BJ (cell line): ENCODE data around the gene THG1L. TPM values are rescaled to one million over a fixed set of nuclear protein-coding genes. Genes with fewer than 3 reads are reported as not detected.
A peak's percentile ranks its signal among the peaks of the same experiment; 100 is the strongest.
"Not testable (repeated sequence)": the region's sequence is repeated elsewhere in the genome, so short reads cannot be mapped to it uniquely, and the experiment has no call there.

Source experiments
- CTCF ChIA-PET: fragments of 350-600 bp; formaldehyde crosslinking; extraction: SDS; loops from one replicate; lab custom pipeline; 2021; ENCODE audit warnings: antibody characterized with exemption, inconsistent platforms; lab: Yijun Ruan, JAX
- POLR2A ChIA-PET: fragments of 300-600 bp; sonication (Branson Sonifier 250); formaldehyde crosslinking; extraction: SDS; loops from one replicate; lab custom pipeline; 2021; ENCODE audit warnings: antibody characterized with exemption; lab: Charles Lee
- DNase-seq: peaks from one replicate; pipeline ENCODE4 v3.0.0-alpha.2; 2011; ENCODE audit warnings: low read depth
- H3K27me3 ChIP-seq: 2 replicates; pipeline ENCODE4 v1.6.0; 2011; ENCODE audit warnings: low read length; ENCODE audit not compliant: control insufficient read depth, insufficient read depth
- H3K36me3 ChIP-seq: 2 replicates; pipeline ENCODE4 v1.5.1; 2011; ENCODE audit warnings: low read length; ENCODE audit not compliant: control insufficient read depth, insufficient read depth
- H3K4me3 ChIP-seq: 2 replicates; pipeline ENCODE4 v1.5.1; 2011; ENCODE audit warnings: low read depth, mild to moderate bottlenecking, control low read depth, low read length
- polyA plus RNA-seq: library from polyadenylated mRNA; depleted of rRNA; stranded (reverse); fragments of >200 nt; gene quantifications from 2 replicates; pipeline ENCODE4 v1.2.3, GENCODE V29; 2011
- TF ChIP-seq, protein P1 (sequence below): IDR thresholded peaks from 2 replicates; pipeline ENCODE4 v1.5.1; 2011; ENCODE audit warnings: low read depth, mild to moderate bottlenecking, control low read depth, inconsistent platforms, low read length, moderate library complexity; ENCODE audit not compliant: insufficient read depth

THG1L gene
- polyA plus RNA-seq, 1 experiment: 29.5 TPM

DNA sequence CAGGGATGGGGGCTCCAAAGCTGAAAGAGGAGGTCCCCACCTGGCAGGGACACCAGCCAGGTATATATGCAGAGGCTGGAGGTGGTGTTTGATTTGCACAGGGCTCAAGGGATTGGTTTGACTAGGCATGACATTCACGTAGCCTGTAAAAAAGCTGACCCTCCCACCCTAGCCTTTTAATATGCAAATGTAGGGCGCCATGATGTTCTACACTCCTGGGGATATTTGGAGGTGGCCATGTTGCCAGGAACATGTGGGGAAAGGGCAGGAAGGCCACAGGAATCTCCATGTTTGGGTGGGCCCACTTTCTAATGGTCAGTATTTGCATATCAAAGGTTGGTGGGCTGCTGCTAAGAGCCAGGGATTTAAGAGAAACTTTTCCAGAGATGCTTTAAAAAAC, 12.0 kb upstream of the THG1L start:
- no peak overlapping the region for H3K4me3 ChIP-seq
- no peaks in the 10 kb centered on the region for H3K27me3 ChIP-seq
- TF ChIP-seq, protein P1, sequence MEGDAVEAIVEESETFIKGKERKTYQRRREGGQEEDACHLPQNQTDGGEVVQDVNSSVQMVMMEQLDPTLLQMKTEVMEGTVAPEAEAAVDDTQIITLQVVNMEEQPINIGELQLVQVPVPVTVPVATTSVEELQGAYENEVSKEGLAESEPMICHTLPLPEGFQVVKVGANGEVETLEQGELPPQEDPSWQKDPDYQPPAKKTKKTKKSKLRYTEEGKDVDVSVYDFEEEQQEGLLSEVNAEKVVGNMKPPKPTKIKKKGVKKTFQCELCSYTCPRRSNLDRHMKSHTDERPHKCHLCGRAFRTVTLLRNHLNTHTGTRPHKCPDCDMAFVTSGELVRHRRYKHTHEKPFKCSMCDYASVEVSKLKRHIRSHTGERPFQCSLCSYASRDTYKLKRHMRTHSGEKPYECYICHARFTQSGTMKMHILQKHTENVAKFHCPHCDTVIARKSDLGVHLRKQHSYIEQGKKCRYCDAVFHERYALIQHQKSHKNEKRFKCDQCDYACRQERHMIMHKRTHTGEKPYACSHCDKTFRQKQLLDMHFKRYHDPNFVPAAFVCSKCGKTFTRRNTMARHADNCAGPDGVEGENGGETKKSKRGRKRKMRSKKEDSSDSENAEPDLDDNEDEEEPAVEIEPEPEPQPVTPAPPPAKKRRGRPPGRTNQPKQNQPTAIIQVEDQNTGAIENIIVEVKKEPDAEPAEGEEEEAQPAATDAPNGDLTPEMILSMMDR: no peak
- POLR2A ChIA-PET: no interaction called here
- DNase-seq: no peak
- no peaks in the 10 kb centered on the region for H3K36me3 ChIP-seq
- CTCF ChIA-PET: interaction anchor here (0.7 to 5.0 kb wide), 29 partner anchors 11 to 466 kb away, joined by 3 to 26 read pairs (median 5); partner anchors contain the start of genes C5orf52, LSM11 and THG1L

DNA sequence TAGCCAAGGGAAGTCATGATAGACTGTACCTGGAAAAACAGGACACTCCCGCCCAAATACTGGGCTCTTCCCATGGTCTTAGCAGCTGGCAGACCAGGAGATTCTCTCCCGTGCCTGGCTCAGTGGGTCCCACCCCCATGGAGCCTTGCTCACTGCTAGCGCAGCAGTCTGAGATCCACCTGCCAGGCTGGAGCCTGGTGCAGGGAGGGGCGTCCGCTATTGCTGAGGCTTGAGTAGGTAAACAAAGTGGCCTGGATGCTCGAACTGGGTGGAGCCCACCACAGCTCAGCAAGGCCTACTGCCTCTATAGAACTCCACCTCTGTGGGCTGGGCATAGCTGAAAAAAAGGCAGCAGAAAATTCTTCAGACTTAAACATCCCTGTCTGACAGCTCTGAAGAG, 10.1 kb upstream of the THG1L start:
- DNase-seq: no peak
- CTCF ChIA-PET: interaction anchor here (0.7 to 5.0 kb wide), 4 partner anchors 21 to 393 kb away, joined by 3 to 24 read pairs (median 7); partner anchors contain the start of gene LSM11
- H3K27me3 ChIP-seq: no peaks in the 10 kb centered on the region
- no peaks in the 10 kb centered on the region for H3K36me3 ChIP-seq
- H3K4me3 ChIP-seq: no peak overlapping the region
- POLR2A ChIA-PET: no interaction called here
- TF ChIP-seq, protein P1: no peak

DNA sequence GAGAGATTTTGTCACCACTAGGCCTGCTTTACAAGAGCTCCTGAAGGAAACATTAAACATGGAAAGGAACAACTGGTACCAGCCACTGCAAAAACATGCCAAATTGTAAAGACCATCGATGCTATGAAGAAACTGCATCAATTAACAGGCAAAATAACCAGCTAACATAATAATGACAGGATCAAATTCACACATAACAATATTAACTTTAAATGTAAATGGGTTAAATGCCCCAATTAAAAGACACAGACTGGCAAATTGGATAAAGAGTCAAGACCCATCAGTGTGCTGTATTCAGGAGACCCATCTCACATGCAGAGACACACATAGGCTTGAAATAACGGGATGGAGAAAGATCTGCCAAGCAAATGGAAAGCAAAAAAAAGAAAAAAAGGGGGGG, 8.3 kb upstream of the THG1L start:
- DNase-seq, POLR2A ChIA-PET, CTCF ChIA-PET, H3K27me3 ChIP-seq, H3K36me3 ChIP-seq, H3K4me3 ChIP-seq: not testable (repeated sequence)

DNA sequence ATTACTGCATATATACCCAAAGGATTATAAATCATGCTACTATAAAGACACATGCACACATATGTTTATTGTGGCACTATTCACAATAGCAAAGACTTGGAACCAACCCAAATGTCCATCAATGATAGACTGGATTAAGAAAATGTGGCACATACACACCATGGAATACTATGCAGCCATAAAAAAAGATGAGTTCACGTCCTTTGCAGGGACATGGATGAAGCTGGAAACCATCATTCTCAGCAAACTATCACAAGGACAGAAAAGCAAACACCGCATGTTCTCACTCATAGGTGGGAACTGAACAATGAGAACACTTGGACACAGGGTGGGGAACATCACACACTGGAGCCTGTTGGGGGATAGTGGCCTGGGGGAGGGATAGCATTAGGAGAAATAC, 4.6 kb upstream of the THG1L start:
- H3K27me3 ChIP-seq, DNase-seq, H3K36me3 ChIP-seq, H3K4me3 ChIP-seq, CTCF ChIA-PET, POLR2A ChIA-PET: not testable (repeated sequence)

DNA sequence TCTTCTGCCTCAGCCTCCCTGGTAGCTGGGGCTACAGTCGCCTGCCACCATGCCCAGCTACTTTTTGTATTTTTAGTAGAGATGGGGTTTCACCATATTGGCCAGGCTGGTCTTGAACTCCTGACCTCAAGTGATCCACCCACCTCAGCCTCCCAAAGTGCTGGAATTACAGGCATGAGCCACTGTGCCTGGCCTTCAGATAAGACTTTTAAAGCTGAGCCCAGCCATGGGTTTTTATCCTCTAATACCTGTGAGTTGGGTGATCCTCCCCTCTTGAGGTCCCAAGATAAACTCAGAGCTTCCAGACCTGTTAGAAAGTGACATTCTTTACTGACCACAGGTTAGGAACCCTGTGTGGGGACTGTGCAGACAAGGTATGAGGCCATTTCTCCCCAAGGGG, 3.4 kb upstream of the THG1L start:
- DNase-seq, H3K4me3 ChIP-seq, H3K36me3 ChIP-seq, H3K27me3 ChIP-seq, POLR2A ChIA-PET: not testable (repeated sequence)
- CTCF ChIA-PET: interaction anchor here (0.8 kb wide), 2 partner anchors 385 to 475 kb away, joined by 3 read pairs; no protein-coding TSS in a partner anchor

DNA sequence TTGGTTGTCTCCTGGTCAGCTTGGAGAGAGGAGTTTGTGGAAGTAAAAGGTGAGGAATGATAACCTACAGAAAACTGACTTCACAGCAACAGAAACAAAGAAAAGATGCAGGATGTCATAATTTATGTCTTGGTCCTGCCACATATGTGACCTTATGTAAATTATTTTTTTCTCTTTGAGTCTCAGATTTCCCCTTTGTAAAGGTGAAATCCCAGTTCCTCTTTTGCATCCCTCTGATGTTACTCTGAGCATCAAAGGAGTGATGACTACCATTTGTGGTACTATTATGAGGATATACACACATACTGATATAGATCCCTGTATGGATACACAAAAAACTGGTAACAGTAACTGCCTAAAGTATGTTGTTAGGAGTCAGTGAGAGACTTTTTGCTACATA, 1.4 kb upstream of the THG1L start:
- CTCF ChIA-PET: interaction anchor here (5.4 kb wide), 1 partner anchor 13 kb away, joined by 42 read pairs; the partner anchor contains the start of gene LSM11
- no peak for DNase-seq
- Histone ChIP-seq H3K36me3 (0 out of 2 replicates have a peak, but pooled peaks cover 2% of the 10 kb centered on the region), H3K27me3 (no peaks in the 10 kb centered on the region), H3K4me3 (no peak overlapping the region)
- POLR2A ChIA-PET: no interaction called here
- TF ChIP-seq, protein P1: no peak

DNA sequence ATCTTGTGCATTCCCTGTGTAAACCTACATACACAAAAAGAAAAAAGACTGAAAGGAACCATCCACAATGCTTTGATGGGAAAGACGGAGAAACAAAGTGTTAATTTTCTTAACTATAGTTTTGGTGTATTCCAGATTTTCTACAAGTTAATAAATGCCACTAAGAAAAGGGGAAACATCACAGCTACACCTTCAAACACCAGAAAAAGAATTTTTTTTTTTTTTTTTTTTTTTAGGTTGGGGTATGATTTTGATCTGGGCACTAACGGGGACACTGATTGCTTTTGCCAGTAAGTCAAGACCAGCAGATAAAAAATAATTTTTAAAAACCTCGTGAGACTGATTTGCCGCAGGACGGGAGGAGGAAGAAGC, 334 bp upstream of the THG1L start:
- no peak for DNase-seq
- POLR2A ChIA-PET: interaction anchor here (0.6 kb wide), 2 partner anchors 268 to 290 kb away, joined by 4 read pairs; no protein-coding TSS in a partner anchor
- H3K36me3 ChIP-seq: peaks cover 4% of the 10 kb centered on the region; the same call in 1 of the 2 replicates
- H3K4me3 ChIP-seq: peak overlapping the region; percentile 61
- no peaks in the 10 kb centered on the region for H3K27me3 ChIP-seq
- TF ChIP-seq, protein P1: no peak
- CTCF ChIA-PET: interaction anchor here (1.0 to 5.4 kb wide), 5 partner anchors 12 to 395 kb away, joined by 3 to 42 read pairs (median 5); partner anchors contain the start of gene LSM11
